GM18507 (cell line): ENCODE results near the gene POU3F2.

ENCODE experiments used
- DNase-seq: peaks from one replicate; pipeline ENCODE4 v3.0.0; 2011; ENCODE audit warnings: low read depth; ENCODE audit not compliant: insufficient read length; ENCODE audit errors: extremely low spot score
- FAIRE-seq: peaks from 2 replicates; lab custom pipeline; 2011; peaks lifted over from hg19 to GRCh38; lab: Jason Lieb, UNC

Gene POU3F2

GRCh38 chr6:98842342-98843180 is 8.2 kb downstream of the POU3F2 start:
- no peak for FAIRE-seq

GRCh38 chr6:98843271-98844243 is 9.2 kb downstream of the POU3F2 start:
- DNase-seq (no peak), FAIRE-seq (no peak)

More at GRCh38 chr6:98842342-98843180, 8.2 kb downstream of the POU3F2 start:
- DNase-seq: no peak

- FAIRE-seq (no peak), DNase-seq (no peak)
These were observed 10.2 kb downstream of the POU3F2 start for GRCh38 chr6:98844244-98845210.

- no peak for DNase-seq
- FAIRE-seq: peak; percentile 62
These were observed 11.0 kb downstream of the POU3F2 start for GRCh38 chr6:98845211-98846020.

GRCh38 chr6:98846021-98846380 is 11.6 kb downstream of the POU3F2 start:
- FAIRE-seq (no peak), DNase-seq (no peak)

- FAIRE-seq (no peak), DNase-seq (no peak)
These were observed 13.0 kb downstream of the POU3F2 start for GRCh38 chr6:98847416-98847778.

DNA sequence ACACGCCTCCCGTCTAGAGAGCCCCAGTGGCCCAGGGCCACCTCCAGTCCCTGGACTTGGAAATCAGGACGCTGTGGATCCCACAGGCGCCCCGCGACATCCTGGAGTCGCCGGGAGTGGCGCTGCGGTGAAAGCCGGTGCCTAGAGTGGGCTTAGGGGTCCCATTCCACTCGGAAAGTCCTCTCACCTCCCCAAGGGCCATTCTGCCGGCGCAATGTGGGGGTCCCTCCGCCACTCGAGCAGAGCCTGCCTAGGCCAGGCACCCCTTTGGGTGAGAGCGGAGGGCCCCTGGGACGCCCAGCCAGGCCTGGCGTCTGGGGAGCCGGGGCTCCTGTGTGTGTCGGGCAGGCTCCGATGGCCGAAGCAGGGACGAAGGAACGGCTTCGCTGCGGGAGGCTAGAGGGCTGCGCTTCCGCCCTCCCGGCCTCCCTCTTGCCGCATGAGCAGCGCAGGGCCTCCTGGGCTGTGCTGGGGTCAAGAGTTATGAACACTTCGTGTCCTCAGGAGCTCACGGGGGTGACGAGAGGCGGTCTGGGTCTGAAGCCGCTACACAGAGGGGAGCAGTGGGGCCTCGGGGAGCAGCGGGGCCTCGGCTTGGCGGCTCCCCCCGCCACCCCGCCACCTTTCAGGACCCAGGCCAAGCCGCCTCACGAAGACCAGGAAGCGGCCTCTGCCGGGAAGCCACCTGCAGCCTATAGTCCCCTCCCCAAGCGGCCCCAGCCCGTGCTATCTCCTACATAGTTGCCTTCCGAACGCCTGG is 13.6 kb downstream of the POU3F2 start:
- DNase-seq (no peak), FAIRE-seq (no peak)

GRCh38 chr6:98848539-98849242 is 14.3 kb downstream of the POU3F2 start:
- FAIRE-seq: no peak
- DNase-seq: no peak

- DNase-seq (no peak), FAIRE-seq (no peak)
These were observed 30.1 kb downstream of the POU3F2 start for GRCh38 chr6:98864497-98864896.

- FAIRE-seq (no peak), DNase-seq (no peak)
These were observed 36.7 kb downstream of the POU3F2 start for GRCh38 chr6:98871057-98871456.

DNA sequence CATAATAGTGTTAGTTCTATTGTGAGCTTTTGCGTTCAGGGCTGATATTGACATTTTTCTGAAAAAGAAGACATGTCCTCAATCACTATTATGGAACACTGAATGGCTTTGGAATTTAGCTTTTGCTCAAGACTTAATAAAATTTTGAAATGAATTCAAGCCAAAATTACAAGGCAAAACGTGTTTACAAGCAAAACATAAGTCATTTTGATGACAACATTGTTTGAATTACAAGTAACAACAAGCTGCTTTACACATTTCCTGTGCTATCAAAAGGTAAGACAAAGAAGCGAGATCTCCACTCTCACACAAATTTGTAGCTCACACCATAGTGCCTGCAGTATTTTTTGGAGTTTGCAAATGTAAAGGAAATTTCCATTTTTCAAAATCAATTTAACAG is 37.4 kb downstream of the POU3F2 start:
- DNase-seq (no peak), FAIRE-seq (no peak)

DNA sequence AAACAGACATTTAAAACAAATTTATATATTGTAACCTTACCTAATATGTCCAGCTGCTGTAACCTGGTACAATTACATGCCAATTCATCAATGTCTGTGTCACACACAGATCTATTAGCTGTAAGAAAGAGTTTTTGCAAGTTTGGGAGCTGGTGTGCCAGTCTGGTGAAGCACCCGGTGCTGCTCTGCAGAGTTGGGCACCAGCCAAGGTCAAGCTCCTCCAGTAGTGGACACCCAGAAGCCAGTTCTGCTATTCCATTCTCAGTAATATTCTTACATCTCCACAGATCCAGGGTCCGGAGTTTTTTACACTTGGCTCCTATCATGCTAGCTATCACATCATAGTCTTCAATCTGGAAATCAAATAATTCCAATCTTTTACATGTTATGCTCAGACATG is 41.0 kb downstream of the POU3F2 start:
- DNase-seq (no peak), FAIRE-seq (no peak)

DNA sequence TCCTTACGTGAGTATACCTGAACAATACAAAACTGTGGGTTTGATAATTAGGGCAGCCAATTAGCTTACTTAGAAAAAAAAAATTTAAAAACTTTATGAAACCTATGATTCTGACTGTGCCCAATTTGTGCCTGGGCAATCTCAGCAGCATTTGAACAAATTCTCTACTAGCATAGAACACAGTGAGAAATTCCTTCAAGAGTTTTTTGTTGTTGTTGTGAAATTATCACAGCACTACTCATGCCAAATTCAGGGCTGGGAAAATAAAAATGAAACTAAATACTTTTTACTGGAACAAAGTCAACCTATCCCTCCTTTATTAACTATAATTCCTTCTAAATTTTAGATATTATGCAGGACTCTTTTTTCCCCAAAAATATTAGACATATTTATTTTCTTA is 42.9 kb downstream of the POU3F2 start:
- FAIRE-seq: no peak
- DNase-seq: no peak

DNA sequence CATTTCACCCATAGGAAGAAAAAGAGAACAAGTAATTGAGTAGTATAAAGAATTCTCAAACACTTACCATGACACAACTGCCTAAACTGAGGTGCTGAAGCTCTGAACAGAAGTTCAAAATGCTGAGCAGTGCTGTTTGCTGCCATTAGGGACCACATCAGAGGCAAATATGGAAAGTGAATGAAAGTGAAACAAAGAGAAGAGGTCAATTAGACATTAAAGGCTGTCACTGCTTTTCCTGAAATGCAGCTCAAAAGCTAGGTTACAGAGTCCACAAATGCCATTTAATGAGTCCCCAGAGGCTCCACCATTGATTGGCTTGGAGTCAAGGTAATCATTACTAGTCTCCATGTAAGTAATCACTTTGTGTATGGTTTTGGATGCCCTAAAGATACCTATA is 46.1 kb downstream of the POU3F2 start:
- FAIRE-seq (peak; percentile 49), DNase-seq (no peak)

- FAIRE-seq (no peak), DNase-seq (no peak)
These were observed 51.0 kb downstream of the POU3F2 start for GRCh38 chr6:98885330-98885729.

DNA sequence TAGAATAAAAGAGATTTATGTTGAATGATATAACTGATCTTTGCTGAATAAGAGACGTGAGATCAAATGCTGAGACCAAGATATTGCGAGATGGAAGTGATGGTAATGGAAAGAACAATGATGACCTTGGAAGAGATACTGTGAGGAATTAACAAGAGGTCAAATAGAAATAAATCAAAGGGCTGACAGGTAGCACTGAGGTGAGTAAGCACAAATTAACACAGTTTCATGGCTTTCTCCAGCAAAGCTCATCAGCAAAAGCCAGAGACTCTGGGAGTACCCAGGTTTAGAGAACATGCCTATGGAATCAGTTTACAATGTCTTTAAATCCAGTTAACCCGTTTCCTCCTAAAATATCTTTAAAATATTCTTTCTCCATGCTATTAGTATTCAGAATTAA is 53.3 kb downstream of the POU3F2 start:
- FAIRE-seq (no peak), DNase-seq (no peak)
